Activated naive CD4-positive, alpha-beta T cell treated with anti-CD3 and anti-CD28 coated beads, Interleukin-2, amount 10 ng/mL, durations not matched to agents 7 days and 5 days (primary cell): Measurements from ENCODE around the gene HMCN1.

Experiments
- CTCF ChIA-PET: fragments of 350-600 bp; sonication (Branson Sonifier 250); formaldehyde crosslinking; loops from one replicate; lab custom pipeline; 2021; ENCODE audit warnings: antibody characterized with exemption; lab: Charles Lee
- DNase-seq: peaks from one replicate; pipeline ENCODE4 v3.0.0-alpha.2; 2020
- H3K27ac Mint-ChIP-seq: one replicate; pipeline ENCODE4 v1.8.0; 2021; ENCODE audit warnings: mild to moderate bottlenecking, moderate library complexity, mixed read lengths
- H3K27me3 Mint-ChIP-seq: one replicate; pipeline ENCODE4 v1.8.0; 2021; ENCODE audit warnings: mild to moderate bottlenecking, mixed read lengths
- H3K36me3 Mint-ChIP-seq: one replicate; pipeline ENCODE4 v1.8.0; 2021; ENCODE audit warnings: mixed read lengths
- H3K4me1 Mint-ChIP-seq: one replicate; pipeline ENCODE4 v1.8.0; 2021; ENCODE audit warnings: mixed read lengths
- H3K4me3 Mint-ChIP-seq: one replicate; pipeline ENCODE4 v1.8.0; 2021; ENCODE audit warnings: mild to moderate bottlenecking, moderate library complexity, mixed read lengths
- H3K9me3 Mint-ChIP-seq: one replicate; pipeline ENCODE4 v1.8.0; 2021; ENCODE audit warnings: mixed read lengths

HMCN1 gene

DNA sequence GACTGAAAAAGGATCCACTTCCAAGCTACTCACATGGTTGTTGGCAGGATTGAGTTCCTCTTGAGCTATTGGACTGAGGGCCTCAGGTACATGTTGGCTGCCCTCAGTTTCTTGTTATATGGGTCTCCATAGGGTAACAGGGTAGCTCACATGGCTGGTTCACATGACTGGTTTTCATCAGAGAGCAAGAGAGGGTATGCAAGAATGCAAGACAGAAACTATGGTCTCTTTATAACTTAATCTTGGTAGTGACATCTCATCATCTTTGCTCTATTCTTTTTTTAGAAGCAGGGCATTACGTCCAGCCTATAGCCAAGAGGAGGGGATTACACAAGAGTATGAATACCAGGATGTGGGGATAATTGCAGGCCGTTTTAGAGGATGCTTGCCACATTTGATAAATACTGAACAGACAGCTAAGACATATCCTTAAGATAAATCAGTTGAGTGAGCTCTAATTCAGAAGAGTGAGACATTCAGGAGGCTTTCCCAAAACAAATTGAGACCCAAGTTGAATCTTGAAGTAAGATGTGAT lies 100.2 kb downstream of the HMCN1 start:
- CTCF ChIA-PET: interaction anchor here (0.6 kb wide), 1 partner anchor 909 kb away, joined by 3 read pairs; no protein-coding TSS in a partner anchor
- no peaks in the 10 kb centered on the region for H3K4me1 Mint-ChIP-seq
- H3K27me3 Mint-ChIP-seq: peaks cover 11% of the 10 kb centered on the region
- no peak overlapping the region for H3K27ac Mint-ChIP-seq
- H3K9me3 Mint-ChIP-seq: no peaks in the 10 kb centered on the region
- no peaks in the 10 kb centered on the region for H3K36me3 Mint-ChIP-seq
- DNase-seq: no peak
- no peak overlapping the region for H3K4me3 Mint-ChIP-seq

DNA sequence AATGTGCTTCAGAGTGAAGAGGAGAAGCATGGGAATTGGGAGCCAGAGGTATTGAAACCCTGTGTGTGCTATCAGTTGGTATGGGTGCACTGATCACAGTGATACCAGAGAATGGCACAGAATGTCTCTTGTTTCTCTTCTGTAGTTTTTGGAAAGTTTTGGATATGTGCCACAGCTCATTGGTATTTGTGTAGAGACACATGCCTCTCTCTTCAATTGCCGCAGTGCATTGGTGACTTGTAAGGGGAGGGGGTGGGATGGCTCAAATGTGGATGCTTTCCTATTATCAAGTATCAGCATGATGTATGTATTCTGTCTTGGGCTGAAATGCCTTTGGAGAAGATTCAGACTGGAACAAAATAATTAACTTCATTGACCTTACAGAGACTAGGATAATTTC lies 101.0 kb downstream of the HMCN1 start:
- CTCF ChIA-PET: no interaction called here
- H3K4me3 Mint-ChIP-seq: no peak overlapping the region

DNA sequence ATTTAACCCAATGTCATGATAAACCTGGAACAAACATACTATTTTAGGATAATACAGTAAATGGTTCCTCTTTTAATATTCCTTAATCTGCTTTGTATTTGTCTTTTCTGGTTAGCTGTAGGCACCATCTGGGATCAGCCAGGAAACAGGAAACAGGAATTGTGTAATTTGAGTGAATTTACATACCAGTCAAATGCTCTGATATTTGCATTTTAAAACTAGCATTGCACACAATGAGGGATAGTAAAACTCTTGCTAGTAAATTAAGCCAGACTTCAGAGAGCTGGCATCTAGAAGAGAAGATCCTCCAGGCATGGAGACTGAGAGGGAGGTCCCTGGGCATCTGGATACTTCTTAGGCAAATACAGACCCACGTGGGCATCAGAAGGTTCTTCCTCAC lies 103.5 kb downstream of the HMCN1 start:
- Mint-ChIP-seq H3K27me3 (peaks cover 7% of the 10 kb centered on the region), H3K4me3 (no peak overlapping the region), H3K4me1 (no peaks in the 10 kb centered on the region), H3K9me3 (no peaks in the 10 kb centered on the region), H3K36me3 (no peaks in the 10 kb centered on the region), H3K27ac (no peak overlapping the region)
- DNase-seq: no peak
- CTCF ChIA-PET: no interaction called here

More for the DNA sequence above, 101.0 kb downstream of the HMCN1 start:
- H3K4me1 Mint-ChIP-seq: no peaks in the 10 kb centered on the region
- H3K9me3 Mint-ChIP-seq: no peaks in the 10 kb centered on the region
- H3K36me3 Mint-ChIP-seq: no peaks in the 10 kb centered on the region
- no peak overlapping the region for H3K27ac Mint-ChIP-seq
- peaks cover 11% of the 10 kb centered on the region for H3K27me3 Mint-ChIP-seq
- DNase-seq: no peak

DNA sequence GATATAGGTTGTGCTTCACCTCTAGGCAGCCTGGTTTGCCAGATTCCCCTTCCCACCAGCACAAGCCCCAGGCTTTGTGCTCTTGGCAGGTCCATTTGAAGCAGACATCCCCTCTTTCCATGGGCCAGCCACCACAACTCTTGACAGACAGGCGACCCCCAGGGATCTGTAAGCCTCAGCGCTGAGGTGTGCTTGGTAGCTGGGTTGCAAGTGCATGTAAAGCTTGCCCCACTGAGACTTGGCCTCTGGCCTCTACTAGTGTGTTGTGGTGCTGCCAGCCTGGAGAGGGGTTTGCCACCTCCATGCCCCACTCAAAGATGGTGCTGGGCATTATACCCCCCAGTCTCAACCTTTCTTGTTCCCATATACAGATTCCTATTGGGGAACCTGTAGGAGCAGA lies 103.9 kb downstream of the HMCN1 start:
- no peak overlapping the region for H3K4me3 Mint-ChIP-seq
- DNase-seq: no peak

DNA sequence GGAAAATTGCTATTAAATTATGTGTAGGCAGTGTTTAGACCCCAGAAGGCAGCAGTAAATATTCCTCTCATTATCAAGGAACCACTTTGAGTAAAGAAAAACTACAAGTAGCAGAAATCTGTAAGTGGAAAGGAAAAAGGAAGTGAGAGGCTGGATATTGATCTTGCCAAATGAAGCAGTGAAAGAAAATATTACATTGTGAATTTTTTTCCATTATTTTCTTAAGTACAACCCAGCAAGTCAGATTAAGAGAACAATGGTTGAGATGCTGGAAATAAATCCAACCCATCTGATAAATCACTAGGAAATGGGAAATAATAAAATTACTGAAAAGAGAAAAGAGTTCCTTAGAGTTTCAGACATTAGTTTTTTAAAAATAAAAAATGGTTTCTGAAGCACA lies 106.7 kb downstream of the HMCN1 start:
- no peaks in the 10 kb centered on the region for H3K4me1 Mint-ChIP-seq
- no peaks in the 10 kb centered on the region for H3K9me3 Mint-ChIP-seq
- no peaks in the 10 kb centered on the region for H3K36me3 Mint-ChIP-seq
- no peak overlapping the region for H3K27ac Mint-ChIP-seq
- peaks cover 7% of the 10 kb centered on the region for H3K27me3 Mint-ChIP-seq
- DNase-seq: no peak
- no peak overlapping the region for H3K4me3 Mint-ChIP-seq
- CTCF ChIA-PET: no interaction called here

More for the DNA sequence above, 103.9 kb downstream of the HMCN1 start:
- no peaks in the 10 kb centered on the region for H3K4me1 Mint-ChIP-seq
- H3K27me3 Mint-ChIP-seq: peaks cover 7% of the 10 kb centered on the region
- CTCF ChIA-PET: no interaction called here
- H3K36me3 Mint-ChIP-seq: no peaks in the 10 kb centered on the region
- H3K9me3 Mint-ChIP-seq: no peaks in the 10 kb centered on the region
- no peak overlapping the region for H3K27ac Mint-ChIP-seq

DNA sequence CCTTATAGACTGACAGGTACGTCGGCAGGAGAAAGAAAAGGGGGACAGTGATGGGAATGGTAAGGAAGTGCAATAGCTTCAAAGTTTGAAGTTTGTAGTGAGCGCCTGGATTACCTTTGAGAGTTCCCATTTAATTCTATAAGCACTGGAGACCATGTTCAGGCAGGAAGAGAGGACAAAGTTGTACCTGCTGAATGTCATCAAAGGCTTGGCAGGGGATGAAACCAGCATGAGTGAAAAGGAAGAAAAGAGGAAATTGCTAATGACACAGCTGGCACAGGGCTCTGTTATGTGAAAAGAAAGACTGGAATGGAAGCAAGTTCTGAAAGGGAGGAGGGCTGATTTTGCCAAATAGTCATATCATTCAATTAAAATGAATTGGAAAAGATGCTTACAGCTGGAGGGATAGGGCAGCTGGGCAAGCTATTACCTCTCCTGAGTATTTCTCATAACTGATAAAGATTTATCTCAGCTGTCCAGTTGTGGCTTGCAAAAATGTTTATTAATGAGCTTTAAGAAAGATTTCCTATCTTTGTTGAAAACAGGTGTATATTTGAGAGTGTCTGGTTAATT lies 109.2 kb downstream of the HMCN1 start:
- Mint-ChIP-seq H3K27me3 (peaks cover 2% of the 10 kb centered on the region), H3K4me3 (no peak overlapping the region), H3K27ac (no peak overlapping the region), H3K4me1 (no peaks in the 10 kb centered on the region), H3K9me3 (no peaks in the 10 kb centered on the region), H3K36me3 (no peaks in the 10 kb centered on the region)
- DNase-seq: no peak
- CTCF ChIA-PET: interaction anchor here (1.4 kb wide), 1 partner anchor 21 kb away, joined by 3 read pairs; no protein-coding TSS in a partner anchor

DNA sequence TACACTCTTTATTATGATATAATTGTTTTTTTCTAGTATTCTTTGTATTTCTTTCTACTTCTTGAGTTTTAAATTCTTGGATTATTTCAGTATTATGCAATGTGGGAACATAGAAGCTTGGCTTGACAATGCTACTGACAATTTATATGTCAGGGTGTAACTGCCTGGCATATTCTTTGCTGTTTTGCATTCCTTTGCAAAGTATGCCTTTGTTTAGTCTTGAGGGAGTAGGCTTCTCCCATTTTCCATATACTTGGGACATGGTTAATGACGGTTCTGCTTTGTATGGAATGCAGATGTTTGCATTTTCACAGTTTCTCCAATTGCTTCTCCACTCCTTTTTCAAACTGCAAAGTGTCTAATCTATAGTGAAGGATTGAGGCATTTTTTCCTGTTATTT lies 109.8 kb downstream of the HMCN1 start:
- no peak overlapping the region for H3K27ac Mint-ChIP-seq
- CTCF ChIA-PET: no interaction called here
- no peaks in the 10 kb centered on the region for H3K9me3 Mint-ChIP-seq
- H3K4me3 Mint-ChIP-seq: no peak overlapping the region
- H3K4me1 Mint-ChIP-seq: no peaks in the 10 kb centered on the region
- no peak for DNase-seq
- H3K27me3 Mint-ChIP-seq: no peaks in the 10 kb centered on the region
- H3K36me3 Mint-ChIP-seq: no peaks in the 10 kb centered on the region

DNA sequence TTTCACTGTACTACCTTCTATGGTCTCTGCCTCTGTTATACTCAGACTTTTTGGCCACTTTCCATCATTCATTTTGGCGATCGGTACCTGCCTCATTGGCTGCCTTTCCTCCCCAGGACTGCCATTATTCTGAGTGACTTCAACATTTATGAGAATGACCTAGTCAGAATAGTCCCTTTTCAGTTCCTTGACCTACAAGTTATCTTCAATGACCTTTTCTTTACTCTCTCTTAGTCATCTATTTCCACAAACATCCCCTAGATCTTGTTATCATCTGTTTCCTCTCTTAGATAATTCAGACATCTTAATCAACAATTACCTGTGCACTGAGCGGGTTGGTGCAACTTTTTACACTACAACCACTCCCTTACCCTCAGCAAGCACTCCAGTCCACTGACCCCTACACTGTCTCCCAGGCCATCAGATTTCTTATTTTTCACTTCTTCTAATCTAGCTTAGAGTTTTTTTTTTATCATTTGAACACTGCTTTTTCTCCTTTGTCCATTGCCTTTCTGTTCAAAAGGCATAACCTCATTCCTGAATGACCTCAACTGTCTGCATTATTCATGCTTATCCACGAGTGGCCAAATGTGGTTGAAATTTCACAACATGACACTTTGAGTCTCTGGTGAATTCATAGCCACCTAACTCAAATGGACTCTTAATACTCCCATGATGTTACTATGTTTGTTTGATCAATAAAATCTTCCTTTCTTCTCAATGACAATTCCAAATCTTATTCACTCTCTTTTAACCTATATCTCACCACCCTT lies 112.7 kb downstream of the HMCN1 start:
- no peak overlapping the region for H3K4me3 Mint-ChIP-seq
- H3K36me3 Mint-ChIP-seq: no peaks in the 10 kb centered on the region
- H3K4me1 Mint-ChIP-seq: no peaks in the 10 kb centered on the region
- DNase-seq: no peak
- CTCF ChIA-PET: no interaction called here
- no peaks in the 10 kb centered on the region for H3K27me3 Mint-ChIP-seq
- H3K27ac Mint-ChIP-seq: no peak overlapping the region
- no peaks in the 10 kb centered on the region for H3K9me3 Mint-ChIP-seq

DNA sequence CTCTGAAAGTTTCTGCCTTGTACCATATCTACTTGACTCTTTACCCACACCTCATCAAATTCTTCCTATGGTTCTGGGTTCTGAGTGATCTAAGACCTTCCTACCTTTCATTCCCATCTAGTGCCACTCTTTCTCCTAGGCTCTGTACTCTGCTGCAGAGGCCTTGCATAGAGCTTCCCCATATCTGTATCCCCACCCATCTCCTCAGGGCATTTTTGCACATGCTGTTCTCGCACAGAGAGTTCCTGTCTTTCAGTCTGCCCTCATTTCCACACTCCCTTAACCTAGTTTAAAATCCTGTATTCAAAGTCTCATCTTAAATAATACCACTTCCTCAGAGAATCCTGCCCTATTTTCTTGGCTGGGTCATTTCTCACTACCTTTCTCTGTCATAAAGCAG lies 114.8 kb downstream of the HMCN1 start:
- CTCF ChIA-PET: no interaction called here
- Mint-ChIP-seq H3K4me3 (no peak overlapping the region), H3K4me1 (no peaks in the 10 kb centered on the region), H3K9me3 (no peaks in the 10 kb centered on the region), H3K27me3 (no peaks in the 10 kb centered on the region), H3K27ac (no peak overlapping the region), H3K36me3 (no peaks in the 10 kb centered on the region)
- no peak for DNase-seq

DNA sequence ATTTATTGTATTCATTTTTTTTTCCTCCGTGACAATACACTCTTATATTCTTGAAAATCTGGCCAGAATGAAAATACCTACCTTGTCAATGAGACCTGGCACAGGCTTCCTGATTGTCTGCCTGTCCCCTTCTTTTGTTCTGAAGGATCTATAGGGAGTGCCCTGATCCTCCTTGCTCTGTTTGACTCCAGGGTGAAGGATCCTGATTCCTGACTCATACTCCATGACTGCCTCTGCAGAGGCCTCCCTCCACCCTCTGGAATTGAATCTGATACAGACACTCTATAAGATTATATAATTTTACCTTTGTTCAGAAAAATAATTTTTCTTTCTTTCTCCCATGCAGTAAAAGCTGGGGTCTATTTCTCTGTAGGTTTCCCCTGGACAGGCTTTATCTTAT lies 116.2 kb downstream of the HMCN1 start:
- CTCF ChIA-PET: no interaction called here
- no peaks in the 10 kb centered on the region for H3K27me3 Mint-ChIP-seq
- no peaks in the 10 kb centered on the region for H3K9me3 Mint-ChIP-seq
- H3K27ac Mint-ChIP-seq: no peak overlapping the region
- no peak for DNase-seq
- no peaks in the 10 kb centered on the region for H3K36me3 Mint-ChIP-seq
- no peak overlapping the region for H3K4me3 Mint-ChIP-seq
- H3K4me1 Mint-ChIP-seq: no peaks in the 10 kb centered on the region

DNA sequence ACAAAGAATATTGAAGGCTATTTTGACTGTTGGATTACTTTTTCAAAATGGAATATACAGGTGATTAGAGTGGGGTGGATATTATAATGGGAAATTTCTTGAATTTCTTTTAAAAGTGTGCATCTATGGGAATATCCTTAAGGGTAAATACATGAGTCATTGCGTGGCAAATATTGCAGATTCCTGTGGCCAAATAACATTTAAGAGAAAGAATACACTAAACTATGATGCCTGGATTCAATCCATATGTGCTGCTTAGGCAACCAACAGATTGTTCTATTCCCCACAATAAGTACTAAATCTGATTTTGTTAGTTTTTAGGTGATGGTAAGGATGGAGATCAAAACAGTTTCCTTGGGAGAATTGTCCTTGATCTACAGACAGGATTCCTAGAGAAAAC lies 119.5 kb downstream of the HMCN1 start:
- no peaks in the 10 kb centered on the region for H3K4me1 Mint-ChIP-seq
- CTCF ChIA-PET: no interaction called here

DNA sequence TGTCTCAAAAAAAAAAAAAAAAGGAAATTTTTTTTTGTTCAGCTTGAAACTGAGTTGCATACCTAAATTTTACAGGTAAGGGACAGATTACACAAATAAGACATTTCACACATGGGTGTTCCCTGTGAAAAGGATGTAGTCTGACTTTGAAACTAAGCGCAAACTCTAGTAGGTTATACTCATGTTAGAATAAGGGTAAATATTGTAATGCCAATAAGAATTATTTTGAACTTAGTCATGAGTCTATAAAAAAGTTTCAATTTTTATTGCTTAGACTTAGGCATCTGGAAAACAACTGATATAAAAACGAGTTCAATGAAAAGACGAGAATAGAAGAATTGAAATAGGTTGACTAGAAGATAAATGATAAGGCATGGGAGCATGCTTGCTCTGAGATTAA lies 122.3 kb downstream of the HMCN1 start:
- Mint-ChIP-seq H3K9me3 (no peaks in the 10 kb centered on the region), H3K36me3 (no peaks in the 10 kb centered on the region), H3K4me1 (no peaks in the 10 kb centered on the region), H3K27me3 (no peaks in the 10 kb centered on the region), H3K4me3 (no peak overlapping the region), H3K27ac (no peak overlapping the region)
- CTCF ChIA-PET: no interaction called here
- DNase-seq: no peak

More for the DNA sequence above, 119.5 kb downstream of the HMCN1 start:
- Mint-ChIP-seq H3K9me3 (no peaks in the 10 kb centered on the region), H3K4me3 (no peak overlapping the region), H3K27me3 (no peaks in the 10 kb centered on the region), H3K27ac (no peak overlapping the region), H3K36me3 (no peaks in the 10 kb centered on the region)
- no peak for DNase-seq

DNA sequence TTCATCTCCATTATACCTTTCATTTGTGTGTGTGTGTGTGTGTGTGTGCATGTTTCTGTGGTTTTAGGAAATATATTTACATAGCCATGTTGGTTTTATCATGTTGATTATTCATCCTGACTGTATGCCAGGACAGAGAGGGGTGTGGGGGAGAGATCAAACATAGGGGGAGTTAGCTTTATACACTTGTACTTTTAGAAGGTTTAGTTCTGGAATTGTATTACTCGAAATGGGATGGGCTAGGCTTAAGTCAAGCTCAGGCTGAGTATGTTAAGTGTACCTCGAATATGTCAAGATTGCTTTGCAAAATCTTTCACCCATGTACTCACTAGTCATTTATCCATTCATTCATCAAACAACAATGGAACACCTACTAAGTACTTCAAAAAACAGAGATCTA lies 123.3 kb downstream of the HMCN1 start:
- no peak for DNase-seq
- Mint-ChIP-seq H3K27me3 (no peaks in the 10 kb centered on the region), H3K9me3 (no peaks in the 10 kb centered on the region), H3K4me1 (no peaks in the 10 kb centered on the region), H3K4me3 (no peak overlapping the region), H3K27ac (no peak overlapping the region), H3K36me3 (no peaks in the 10 kb centered on the region)
- CTCF ChIA-PET: no interaction called here

DNA sequence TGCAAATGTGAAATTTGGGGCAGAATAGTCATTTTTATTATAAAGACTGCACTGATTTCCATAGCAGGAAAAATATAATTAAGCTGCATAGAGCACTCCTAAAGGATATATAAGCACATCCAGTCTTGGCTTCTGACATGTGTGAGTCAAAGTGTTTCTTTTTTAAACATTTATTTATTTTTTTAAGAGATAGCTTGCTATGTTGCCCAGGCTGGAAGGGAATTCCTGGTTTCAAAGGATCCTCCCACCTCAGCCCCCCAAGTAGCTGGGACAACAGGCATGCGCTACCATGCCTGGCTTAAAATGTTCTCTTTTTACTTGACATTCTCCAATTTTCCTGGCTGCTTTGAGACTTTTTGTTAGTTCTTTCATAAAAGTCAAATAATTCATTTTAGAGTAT lies 126.1 kb downstream of the HMCN1 start:
- Mint-ChIP-seq H3K27me3 (no peaks in the 10 kb centered on the region), H3K4me1 (no peaks in the 10 kb centered on the region), H3K27ac (no peak overlapping the region), H3K36me3 (no peaks in the 10 kb centered on the region), H3K9me3 (no peaks in the 10 kb centered on the region), H3K4me3 (no peak overlapping the region)
- DNase-seq: no peak
- CTCF ChIA-PET: interaction anchor here (0.7 kb wide), 1 partner anchor 39 kb away, joined by 3 read pairs; no protein-coding TSS in a partner anchor

DNA sequence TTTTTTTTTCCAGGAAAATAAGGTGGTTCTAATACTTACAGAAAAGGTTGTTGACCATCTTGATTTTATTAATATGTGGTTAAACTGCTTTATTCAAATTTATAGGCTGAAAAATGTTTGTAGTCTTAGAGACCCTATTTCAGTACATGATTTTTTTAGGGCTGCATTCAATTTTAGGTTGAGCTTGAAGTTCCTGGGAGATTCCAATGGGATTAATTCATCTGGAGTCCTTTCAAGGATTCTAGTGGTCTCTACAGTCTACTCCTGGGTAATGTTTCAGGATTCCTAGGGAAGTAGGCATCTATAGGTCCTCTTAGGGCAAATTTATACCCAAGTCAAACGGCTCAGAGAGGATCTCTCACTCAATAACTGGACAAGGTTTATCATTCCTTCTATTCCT lies 126.7 kb downstream of the HMCN1 start:
- DNase-seq: no peak
- Mint-ChIP-seq H3K27ac (no peak overlapping the region), H3K27me3 (no peaks in the 10 kb centered on the region), H3K4me3 (no peak overlapping the region), H3K4me1 (no peaks in the 10 kb centered on the region), H3K36me3 (no peaks in the 10 kb centered on the region), H3K9me3 (no peaks in the 10 kb centered on the region)
- CTCF ChIA-PET: interaction anchor here (0.7 kb wide), 1 partner anchor 39 kb away, joined by 3 read pairs; no protein-coding TSS in a partner anchor
